ENCODE measurements around the gene TMCO4.
"Not testable (repeated sequence)": the region's sequence is repeated elsewhere in the genome, so short reads cannot be mapped to it uniquely, and the experiment has no call there.

The TMCO4 gene

GRCh38 chr1:19637606-19638005 lies 162.1 kb downstream of the TMCO4 start:
- TF ChIP-seq CTCF (IDR thresholded peaks at IDR 0.05; ENCODE audit: low read length) (no peak), EZH2 (IDR thresholded peaks at IDR 0.05; ENCODE audit: borderline replicate concordance, low read length) (no peak)
- H4K20me1 ChIP-seq (ENCODE audit: insufficient read depth, low read length): no peaks in the 10 kb centered on the region
- H3K36me3 ChIP-seq (ENCODE audit: insufficient read depth, low read length): no peaks in the 10 kb centered on the region
- H3K4me1 ChIP-seq (ENCODE audit: insufficient read depth, low read length, severe bottlenecking): no peaks in the 10 kb centered on the region
- no peaks in the 10 kb centered on the region for H3K79me2 ChIP-seq (ENCODE audit: insufficient read depth, low read length)
- no peaks in the 10 kb centered on the region for H3K9me3 ChIP-seq (ENCODE audit: low read length)
- no peak overlapping the region for H2AFZ ChIP-seq (ENCODE audit: low read length)
- H3K27ac ChIP-seq (ENCODE audit: low read depth, low read length, poor library complexity, severe bottlenecking): no peak overlapping the region
- no peaks in the 10 kb centered on the region for H3F3A ChIP-seq (ENCODE audit: insufficient read depth, low read length)
- no peaks in the 10 kb centered on the region; the same call in 1 of the 2 replicates for H3K27me3 ChIP-seq (ENCODE audit: insufficient read depth, low read length)
- H3K9me2 ChIP-seq (ENCODE audit: low read depth, low read length): no peaks in the 10 kb centered on the region
- H3K4me2 ChIP-seq (ENCODE audit: low read length): no peak overlapping the region
- no peak overlapping the region for H3K9ac ChIP-seq (ENCODE audit: low read length)
- no peak overlapping the region for H3K4me3 ChIP-seq (ENCODE audit: low read depth, low read length, poor library complexity, severe bottlenecking)

- H3K4me2 ChIP-seq (ENCODE audit: low read length); H3K27ac ChIP-seq (ENCODE audit: low read depth, low read length, poor library complexity, severe bottlenecking); H3K9ac ChIP-seq (ENCODE audit: low read length); H3K36me3 ChIP-seq (ENCODE audit: insufficient read depth, low read length); H3F3A ChIP-seq (ENCODE audit: insufficient read depth, low read length); H3K4me3 ChIP-seq (ENCODE audit: low read depth, low read length, poor library complexity, severe bottlenecking); H3K79me2 ChIP-seq (ENCODE audit: insufficient read depth, low read length); H3K4me1 ChIP-seq (ENCODE audit: insufficient read depth, low read length, severe bottlenecking); H3K9me3 ChIP-seq (ENCODE audit: low read length); H3K9me2 ChIP-seq (ENCODE audit: low read depth, low read length); H4K20me1 ChIP-seq (ENCODE audit: insufficient read depth, low read length); H3K27me3 ChIP-seq (ENCODE audit: insufficient read depth, low read length); H2AFZ ChIP-seq (ENCODE audit: low read length): not testable (repeated sequence)
Observed at GRCh38 chr1:19636749-19637148, 163.0 kb downstream of the TMCO4 start.

- no peaks in the 10 kb centered on the region for H4K20me1 ChIP-seq (ENCODE audit: insufficient read depth, low read length)
- no peak overlapping the region for H3K4me2 ChIP-seq (ENCODE audit: low read length)
- no peaks in the 10 kb centered on the region; the same call in 1 of the 2 replicates for H3K27me3 ChIP-seq (ENCODE audit: insufficient read depth, low read length)
- TF ChIP-seq CTCF (IDR thresholded peaks at IDR 0.05; ENCODE audit: low read length) (no peak), EZH2 (IDR thresholded peaks at IDR 0.05; ENCODE audit: borderline replicate concordance, low read length) (no peak)
- no peaks in the 10 kb centered on the region for H3F3A ChIP-seq (ENCODE audit: insufficient read depth, low read length)
- H2AFZ ChIP-seq (ENCODE audit: low read length): no peak overlapping the region
- no peak overlapping the region for H3K27ac ChIP-seq (ENCODE audit: low read depth, low read length, poor library complexity, severe bottlenecking)
- H3K9me3 ChIP-seq (ENCODE audit: low read length): no peaks in the 10 kb centered on the region
- H3K79me2 ChIP-seq (ENCODE audit: insufficient read depth, low read length): no peaks in the 10 kb centered on the region
- no peaks in the 10 kb centered on the region for H3K36me3 ChIP-seq (ENCODE audit: insufficient read depth, low read length)
- H3K9me2 ChIP-seq (ENCODE audit: low read depth, low read length): no peaks in the 10 kb centered on the region
- H3K4me1 ChIP-seq (ENCODE audit: insufficient read depth, low read length, severe bottlenecking): no peaks in the 10 kb centered on the region
- H3K4me3 ChIP-seq (ENCODE audit: low read depth, low read length, poor library complexity, severe bottlenecking): no peak overlapping the region
- no peak overlapping the region for H3K9ac ChIP-seq (ENCODE audit: low read length)
Observed at GRCh38 chr1:19636065-19636464, 163.7 kb downstream of the TMCO4 start.

- H3K4me3 ChIP-seq (ENCODE audit: low read depth, low read length, poor library complexity, severe bottlenecking): no peak overlapping the region
- H2AFZ ChIP-seq (ENCODE audit: low read length): no peak overlapping the region
- H3K4me2 ChIP-seq (ENCODE audit: low read length): no peak overlapping the region
- no peak overlapping the region for H3K27ac ChIP-seq (ENCODE audit: low read depth, low read length, poor library complexity, severe bottlenecking)
- H3K4me1 ChIP-seq (ENCODE audit: insufficient read depth, low read length, severe bottlenecking): no peaks in the 10 kb centered on the region
- H4K20me1 ChIP-seq (ENCODE audit: insufficient read depth, low read length): no peaks in the 10 kb centered on the region
- no peaks in the 10 kb centered on the region for H3K9me2 ChIP-seq (ENCODE audit: low read depth, low read length)
- no peaks in the 10 kb centered on the region for H3K27me3 ChIP-seq (ENCODE audit: insufficient read depth, low read length)
- H3K36me3 ChIP-seq (ENCODE audit: insufficient read depth, low read length): no peaks in the 10 kb centered on the region
- no peak for TF ChIP-seq CTCF (IDR thresholded peaks at IDR 0.05; ENCODE audit: low read length)
- no peak overlapping the region for H3K9ac ChIP-seq (ENCODE audit: low read length)
- H3K79me2 ChIP-seq (ENCODE audit: insufficient read depth, low read length): no peaks in the 10 kb centered on the region
- no peaks in the 10 kb centered on the region for H3K9me3 ChIP-seq (ENCODE audit: low read length)
- H3F3A ChIP-seq (ENCODE audit: insufficient read depth, low read length): no peaks in the 10 kb centered on the region
Observed at GRCh38 chr1:19635646-19636045, 164.1 kb downstream of the TMCO4 start.

GRCh38 chr1:19635064-19635463 lies 164.7 kb downstream of the TMCO4 start:
- not testable (repeated sequence) for H3K36me3 ChIP-seq (ENCODE audit: insufficient read depth, low read length); H3K9ac ChIP-seq (ENCODE audit: low read length); H3F3A ChIP-seq (ENCODE audit: insufficient read depth, low read length); H3K9me3 ChIP-seq (ENCODE audit: low read length); H4K20me1 ChIP-seq (ENCODE audit: insufficient read depth, low read length); H3K9me2 ChIP-seq (ENCODE audit: low read depth, low read length); H3K27ac ChIP-seq (ENCODE audit: low read depth, low read length, poor library complexity, severe bottlenecking); H2AFZ ChIP-seq (ENCODE audit: low read length); H3K27me3 ChIP-seq (ENCODE audit: insufficient read depth, low read length); H3K79me2 ChIP-seq (ENCODE audit: insufficient read depth, low read length); H3K4me2 ChIP-seq (ENCODE audit: low read length); H3K4me1 ChIP-seq (ENCODE audit: insufficient read depth, low read length, severe bottlenecking); H3K4me3 ChIP-seq (ENCODE audit: low read depth, low read length, poor library complexity, severe bottlenecking)
